Liver (tissue), 3 donors: ENCODE measurements around the gene C1orf21.

ENCODE experiments used
- CTCF ChIP-seq: fragments of 150-350 bp; IDR thresholded peaks from 2 replicates; pipeline ENCODE4 v1.5.1; 2017; ENCODE audit warnings: improper control_type of control experiment, low read depth, low read length; ENCODE audit not compliant: missing input control
- EGR1 ChIP-seq, 2 donors: IDR thresholded peaks; 2 replicates each; pipeline ENCODE4 v1.6.1; 2016 to 2018; ENCODE audit warnings: antibody characterized with exemption in 2 of 2, low read depth in 2 of 2
- GABPA ChIP-seq, 2 donors: IDR thresholded peaks in 1 of 2; conservative IDR thresholded peaks in 1 of 2; 2 replicates each; pipeline ENCODE4 v1.6.1; 2016; ENCODE audit warnings: antibody characterized with exemption in 2 of 2, mild to moderate bottlenecking in 1 of 2, moderate library complexity in 1 of 2
- HNF4A ChIP-seq, 2 donors: conservative IDR thresholded peaks; 2 replicates each; pipeline ENCODE4 v1.6.1; 2016; ENCODE audit warnings: antibody characterized with exemption in 2 of 2, mild to moderate bottlenecking in 2 of 2
- RAD21 ChIP-seq, 2 donors: IDR thresholded peaks; 2 replicates each; pipeline ENCODE4 v1.6.1; 2016; ENCODE audit warnings: antibody characterized with exemption in 2 of 2, mild to moderate bottlenecking in 2 of 2
- SP1 ChIP-seq: IDR thresholded peaks from 2 replicates; pipeline ENCODE4 v1.6.1; 2018; ENCODE audit warnings: antibody characterized with exemption, mild to moderate bottlenecking
- YY1 ChIP-seq: IDR thresholded peaks from 2 replicates; pipeline ENCODE4 v1.6.1; 2016; ENCODE audit warnings: antibody characterized with exemption, mild to moderate bottlenecking
- TF ChIP-seq, protein P1 (sequence below): IDR thresholded peaks from 2 replicates; pipeline ENCODE4 v1.6.1; 2016; ENCODE audit warnings: antibody characterized with exemption, mild to moderate bottlenecking
- TF ChIP-seq, protein P2 (sequence below): IDR thresholded peaks from 2 replicates; pipeline ENCODE4 v1.6.1; 2016; ENCODE audit warnings: antibody characterized with exemption
- TF ChIP-seq, protein P3 (sequence below): IDR thresholded peaks from 2 replicates; pipeline ENCODE4 v1.6.1; 2016; ENCODE audit warnings: antibody characterized with exemption
- donor health status: healthy.
- donor health status: healthy.

GRCh38 chr1:184656221-184656620, 269.4 kb downstream of the C1orf21 start:
- TF ChIP-seq, protein P1, sequence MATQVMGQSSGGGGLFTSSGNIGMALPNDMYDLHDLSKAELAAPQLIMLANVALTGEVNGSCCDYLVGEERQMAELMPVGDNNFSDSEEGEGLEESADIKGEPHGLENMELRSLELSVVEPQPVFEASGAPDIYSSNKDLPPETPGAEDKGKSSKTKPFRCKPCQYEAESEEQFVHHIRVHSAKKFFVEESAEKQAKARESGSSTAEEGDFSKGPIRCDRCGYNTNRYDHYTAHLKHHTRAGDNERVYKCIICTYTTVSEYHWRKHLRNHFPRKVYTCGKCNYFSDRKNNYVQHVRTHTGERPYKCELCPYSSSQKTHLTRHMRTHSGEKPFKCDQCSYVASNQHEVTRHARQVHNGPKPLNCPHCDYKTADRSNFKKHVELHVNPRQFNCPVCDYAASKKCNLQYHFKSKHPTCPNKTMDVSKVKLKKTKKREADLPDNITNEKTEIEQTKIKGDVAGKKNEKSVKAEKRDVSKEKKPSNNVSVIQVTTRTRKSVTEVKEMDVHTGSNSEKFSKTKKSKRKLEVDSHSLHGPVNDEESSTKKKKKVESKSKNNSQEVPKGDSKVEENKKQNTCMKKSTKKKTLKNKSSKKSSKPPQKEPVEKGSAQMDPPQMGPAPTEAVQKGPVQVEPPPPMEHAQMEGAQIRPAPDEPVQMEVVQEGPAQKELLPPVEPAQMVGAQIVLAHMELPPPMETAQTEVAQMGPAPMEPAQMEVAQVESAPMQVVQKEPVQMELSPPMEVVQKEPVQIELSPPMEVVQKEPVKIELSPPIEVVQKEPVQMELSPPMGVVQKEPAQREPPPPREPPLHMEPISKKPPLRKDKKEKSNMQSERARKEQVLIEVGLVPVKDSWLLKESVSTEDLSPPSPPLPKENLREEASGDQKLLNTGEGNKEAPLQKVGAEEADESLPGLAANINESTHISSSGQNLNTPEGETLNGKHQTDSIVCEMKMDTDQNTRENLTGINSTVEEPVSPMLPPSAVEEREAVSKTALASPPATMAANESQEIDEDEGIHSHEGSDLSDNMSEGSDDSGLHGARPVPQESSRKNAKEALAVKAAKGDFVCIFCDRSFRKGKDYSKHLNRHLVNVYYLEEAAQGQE: no peak
- TF ChIP-seq CTCF (no peak), EGR1 (IDR thresholded peaks at IDR 0.05; ENCODE audit: low read depth in 2 of 2) (no peak), YY1 (no peak), SP1 (no peak), GABPA (IDR thresholded peaks at IDR 0.05 in 1 of 2, conservative IDR thresholded peaks at IDR 0.05 in 1 of 2) (no peak), RAD21 (IDR thresholded peaks at IDR 0.05) (no peak), HNF4A (conservative IDR thresholded peaks at IDR 0.05) (no peak)
- TF ChIP-seq, protein P2, sequence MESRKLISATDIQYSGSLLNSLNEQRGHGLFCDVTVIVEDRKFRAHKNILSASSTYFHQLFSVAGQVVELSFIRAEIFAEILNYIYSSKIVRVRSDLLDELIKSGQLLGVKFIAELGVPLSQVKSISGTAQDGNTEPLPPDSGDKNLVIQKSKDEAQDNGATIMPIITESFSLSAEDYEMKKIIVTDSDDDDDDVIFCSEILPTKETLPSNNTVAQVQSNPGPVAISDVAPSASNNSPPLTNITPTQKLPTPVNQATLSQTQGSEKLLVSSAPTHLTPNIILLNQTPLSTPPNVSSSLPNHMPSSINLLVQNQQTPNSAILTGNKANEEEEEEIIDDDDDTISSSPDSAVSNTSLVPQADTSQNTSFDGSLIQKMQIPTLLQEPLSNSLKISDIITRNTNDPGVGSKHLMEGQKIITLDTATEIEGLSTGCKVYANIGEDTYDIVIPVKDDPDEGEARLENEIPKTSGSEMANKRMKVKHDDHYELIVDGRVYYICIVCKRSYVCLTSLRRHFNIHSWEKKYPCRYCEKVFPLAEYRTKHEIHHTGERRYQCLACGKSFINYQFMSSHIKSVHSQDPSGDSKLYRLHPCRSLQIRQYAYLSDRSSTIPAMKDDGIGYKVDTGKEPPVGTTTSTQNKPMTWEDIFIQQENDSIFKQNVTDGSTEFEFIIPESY: no peak
- TF ChIP-seq, protein P3, sequence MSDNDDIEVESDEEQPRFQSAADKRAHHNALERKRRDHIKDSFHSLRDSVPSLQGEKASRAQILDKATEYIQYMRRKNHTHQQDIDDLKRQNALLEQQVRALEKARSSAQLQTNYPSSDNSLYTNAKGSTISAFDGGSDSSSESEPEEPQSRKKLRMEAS: no peak
